DND-41 (cell line): ENCODE measurements around the gene THPO.

Experiments used
- ATAC-seq: fragments of 200-7000 bp; cut with Tn5 transposase; 3 replicates; pipeline ENCODE4 v1.9.1; 2021; ENCODE audit warnings: low read depth; ENCODE audit not compliant: insufficient read depth
- DNase-seq: peaks from one replicate; pipeline ENCODE4 v3.0.0-alpha.2; 2020
- H2AFZ ChIP-seq: 2 replicates; pipeline ENCODE4 v1.6.0; 2012; ENCODE audit warnings: low read depth, low read length
- H3K27ac ChIP-seq: 2 replicates; pipeline ENCODE4 v1.5.1; 2012; ENCODE audit warnings: low read length, inconsistent platforms
- H3K27me3 ChIP-seq: fragments of 200-600 bp; sonication (generic); 2 replicates; pipeline ENCODE4 v1.6.0; 2012; ENCODE audit warnings: low read length, mild to moderate bottlenecking, inconsistent platforms; ENCODE audit not compliant: insufficient read depth, poor library complexity
- H3K36me3 ChIP-seq: 2 replicates; pipeline ENCODE4 v1.5.1; 2012; ENCODE audit warnings: low read length, inconsistent platforms; ENCODE audit not compliant: insufficient read depth
- H3K4me1 ChIP-seq: 2 replicates; pipeline ENCODE4 v1.5.1; 2012; ENCODE audit warnings: mild to moderate bottlenecking, low read length; ENCODE audit not compliant: insufficient read depth
- H3K4me2 ChIP-seq: 2 replicates; pipeline ENCODE4 v1.6.0; 2012; ENCODE audit warnings: mild to moderate bottlenecking, moderate library complexity, low read length, inconsistent platforms; ENCODE audit not compliant: insufficient read depth
- H3K4me3 ChIP-seq, 2 experiments: fragments of 200-600 bp in 1 of 2; shearing (Covaris generic) in 1 of 2; 2 replicates each; pipeline ENCODE4 v1.5.1; 2012 to 2016; ENCODE audit warnings: inconsistent platforms in 2 of 2, low read length in 2 of 2, mild to moderate bottlenecking in 2 of 2, low read depth in 1 of 2, moderate library complexity in 1 of 2
- H3K79me2 ChIP-seq: 2 replicates; pipeline ENCODE4 v1.6.0; 2012; ENCODE audit warnings: low read length, inconsistent platforms; ENCODE audit not compliant: insufficient read depth
- H3K9ac ChIP-seq: 2 replicates; pipeline ENCODE4 v1.6.0; 2012; ENCODE audit warnings: low read depth, mild to moderate bottlenecking, inconsistent platforms, low read length, moderate library complexity
- H3K9me3 ChIP-seq: 2 replicates; pipeline ENCODE4 v1.5.1; 2012; ENCODE audit warnings: low read length, moderate library complexity, mild to moderate bottlenecking, inconsistent platforms; ENCODE audit not compliant: insufficient read depth, severe bottlenecking
- H4K20me1 ChIP-seq: 2 replicates; pipeline ENCODE4 v1.6.0; 2012; ENCODE audit warnings: low read length; ENCODE audit not compliant: insufficient read depth
- CTCF ChIP-seq: IDR thresholded peaks from 2 replicates; pipeline ENCODE4 v1.5.1; 2012; ENCODE audit warnings: borderline replicate concordance, low read length, moderate library complexity, mild to moderate bottlenecking; ENCODE audit not compliant: poor library complexity, severe bottlenecking; ENCODE audit errors: extremely low read depth
- EZH2 ChIP-seq: IDR thresholded peaks from 3 replicates; pipeline ENCODE4 v1.6.1; 2012; ENCODE audit warnings: borderline replicate concordance, low read depth, mild to moderate bottlenecking, moderate library complexity, low read length, inconsistent platforms; ENCODE audit not compliant: severe bottlenecking

The THPO gene

DNA sequence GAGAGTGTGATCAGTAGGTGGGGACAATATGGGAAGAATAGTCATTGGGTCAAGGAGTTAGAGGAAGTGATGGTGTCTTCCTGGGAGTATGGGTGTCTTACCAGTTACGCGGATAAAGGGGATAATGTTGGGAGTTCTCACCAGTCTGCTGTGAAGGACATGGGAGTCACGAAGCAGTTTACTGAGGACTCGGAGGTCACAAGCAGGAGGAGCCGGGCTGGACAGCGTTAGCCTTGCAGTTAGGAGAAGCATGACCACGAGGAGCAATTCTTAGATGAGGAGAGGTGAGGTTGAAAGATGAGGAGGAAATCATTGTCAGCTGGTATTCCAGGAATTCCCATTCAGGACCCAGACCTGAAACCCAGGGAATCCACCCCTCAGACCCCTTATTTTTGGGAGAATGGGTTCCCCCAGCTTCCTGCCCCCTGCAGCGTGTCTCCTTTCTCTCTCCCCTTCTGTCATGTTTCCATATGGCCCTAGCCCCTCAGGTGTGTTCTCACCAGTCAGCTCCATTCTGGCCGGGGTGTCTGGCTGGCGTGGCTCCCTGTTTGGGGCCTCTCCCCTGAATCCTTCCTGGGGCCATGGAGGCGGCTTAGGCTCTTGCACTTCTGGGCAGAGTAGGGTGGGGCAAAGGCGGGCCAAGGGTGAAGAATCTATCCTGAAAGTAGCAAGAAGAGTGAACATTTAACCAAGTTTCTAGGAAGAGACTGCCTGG, 2.1 kb downstream of the THPO start:
- TF ChIP-seq EZH2 (no peak), CTCF (no peak)
- no peak overlapping the region for H3K27ac ChIP-seq
- no peak overlapping the region for H2AFZ ChIP-seq
- DNase-seq (no peak), ATAC-seq (no peak)
- H3K4me2 ChIP-seq: no peak overlapping the region
- no peak overlapping the region for H3K4me3 ChIP-seq
- no peaks in the 10 kb centered on the region for H3K9me3 ChIP-seq
- peaks cover 5% of the 10 kb centered on the region; the same call in 1 of the 2 replicates for H4K20me1 ChIP-seq
- no peak overlapping the region for H3K9ac ChIP-seq
- no peaks in the 10 kb centered on the region for H3K79me2 ChIP-seq
- no peaks in the 10 kb centered on the region for H3K4me1 ChIP-seq
- H3K27me3 ChIP-seq: peaks cover 3% of the 10 kb centered on the region
- no peaks in the 10 kb centered on the region for H3K36me3 ChIP-seq

DNA sequence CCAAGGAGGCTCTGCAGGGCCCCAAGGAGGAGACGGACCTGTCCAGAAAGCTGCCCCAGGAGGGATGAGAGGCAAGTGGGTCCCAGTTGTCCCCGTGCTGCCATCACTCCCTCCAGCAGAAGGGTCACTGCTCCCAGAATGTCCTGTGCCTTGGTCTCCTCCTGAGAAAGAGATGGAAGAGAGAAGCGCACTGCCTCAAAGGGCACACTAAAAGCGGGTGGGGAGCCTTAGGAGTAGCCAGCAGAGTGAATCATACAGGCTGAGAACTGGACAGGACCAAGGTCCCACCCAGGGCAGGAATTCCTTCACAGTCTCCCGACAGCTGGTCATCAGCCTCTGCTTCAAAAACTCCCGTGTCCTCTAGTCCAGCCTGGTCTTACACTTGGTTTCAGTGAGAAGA, 4.6 kb downstream of the THPO start:
- peaks cover 3% of the 10 kb centered on the region for H3K27me3 ChIP-seq

GRCh38 chr3:184372911-184373310, 5.1 kb downstream of the THPO start:
- Histone ChIP-seq H3K27me3 (peaks cover 3% of the 10 kb centered on the region), H3K4me3 (no peak overlapping the region), H3K36me3 (peaks cover 15% of the 10 kb centered on the region), H2AFZ (no peak overlapping the region), H3K79me2 (no peaks in the 10 kb centered on the region), H3K4me2 (no peak overlapping the region), H3K9ac (no peak overlapping the region), H4K20me1 (peaks cover 12% of the 10 kb centered on the region; the same call in 1 of the 2 replicates), H3K27ac (no peak overlapping the region), H3K9me3 (no peaks in the 10 kb centered on the region), H3K4me1 (no peaks in the 10 kb centered on the region)
- ATAC-seq (no peak), DNase-seq (no peak)
- TF ChIP-seq CTCF (no peak), EZH2 (no peak)

More for the DNA sequence above, 4.6 kb downstream of the THPO start:
- no peak for TF ChIP-seq CTCF
- TF ChIP-seq EZH2: no peak
- peaks cover 9% of the 10 kb centered on the region; the same call in 1 of the 2 replicates for H4K20me1 ChIP-seq
- H3K4me2 ChIP-seq: no peak overlapping the region
- no peaks in the 10 kb centered on the region for H3K79me2 ChIP-seq
- no peaks in the 10 kb centered on the region for H3K4me1 ChIP-seq
- H3K27ac ChIP-seq: no peak overlapping the region
- DNase-seq: no peak
- no peak overlapping the region for H3K4me3 ChIP-seq
- no peak for ATAC-seq
- H3K9me3 ChIP-seq: no peaks in the 10 kb centered on the region
- peaks cover 10% of the 10 kb centered on the region; the same call in 1 of the 2 replicates for H3K36me3 ChIP-seq
- no peak overlapping the region for H2AFZ ChIP-seq
- no peak overlapping the region for H3K9ac ChIP-seq

DNA sequence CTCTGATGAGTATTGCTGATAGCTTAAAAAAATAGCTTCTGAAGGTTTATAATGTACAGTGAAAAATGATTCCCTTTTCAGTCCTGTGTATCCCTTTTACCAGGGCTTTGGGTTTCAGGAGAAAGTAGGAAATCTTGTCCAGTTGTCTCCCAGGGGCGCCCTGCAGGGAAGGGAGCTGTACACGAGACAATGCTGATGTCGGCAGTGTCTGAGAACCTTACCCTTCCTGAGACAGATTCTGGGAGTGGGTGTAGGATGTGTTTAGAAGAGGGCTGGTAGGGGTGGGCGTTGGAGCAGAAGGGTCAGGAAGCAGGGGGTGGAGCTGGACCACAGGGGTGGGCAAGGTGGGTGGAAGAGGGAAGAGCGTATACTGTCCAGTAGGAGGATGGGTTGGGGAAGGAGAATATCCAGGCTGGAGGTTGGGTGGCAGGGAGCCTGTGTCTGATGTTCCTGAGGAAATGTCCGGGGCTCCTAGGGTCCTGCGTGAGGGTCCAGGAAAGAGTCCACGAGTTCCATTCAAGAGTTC, 5.6 kb downstream of the THPO start:
- ATAC-seq: no peak
- DNase-seq: no peak
- Histone ChIP-seq H3K4me3 (no peak overlapping the region), H3K4me2 (no peak overlapping the region), H3K27me3 (peaks cover 3% of the 10 kb centered on the region), H3K36me3 (peaks cover 19% of the 10 kb centered on the region), H2AFZ (no peak overlapping the region), H4K20me1 (peaks cover 15% of the 10 kb centered on the region; the same call in 1 of the 2 replicates), H3K4me1 (no peaks in the 10 kb centered on the region), H3K79me2 (no peaks in the 10 kb centered on the region), H3K9me3 (no peaks in the 10 kb centered on the region), H3K9ac (no peak overlapping the region), H3K27ac (no peak overlapping the region)
- TF ChIP-seq CTCF (no peak), EZH2 (no peak)
